Endodermal cell (in vitro differentiated cells): ENCODE measurements around the gene TRMT44. TPM values are rescaled to one million over a fixed set of nuclear protein-coding genes. Genes with fewer than 3 reads are reported as not detected.

Experiments used
- DNase-seq: peaks from one replicate; pipeline ENCODE4 v3.0.0-alpha.2; 2017
- H3K27ac ChIP-seq: 2 replicates; pipeline ENCODE4 v1.5.1; 2013; ENCODE audit warnings: mild to moderate bottlenecking, low read depth, low read length, moderate library complexity
- H3K27me3 ChIP-seq: 2 replicates; pipeline ENCODE4 v1.6.1; 2013; ENCODE audit warnings: mild to moderate bottlenecking, low read length, moderate library complexity; ENCODE audit not compliant: insufficient read depth, control insufficient read depth, poor library complexity, severe bottlenecking
- H3K36me3 ChIP-seq: 2 replicates; pipeline ENCODE4 v1.7.0; 2013; ENCODE audit warnings: mild to moderate bottlenecking, low read length, moderate library complexity; ENCODE audit not compliant: control insufficient read depth, insufficient read depth
- H3K4me1 ChIP-seq: one replicate; pipeline ENCODE4 v1.7.0; 2013; ENCODE audit warnings: low read length; ENCODE audit not compliant: control insufficient read depth, insufficient read depth
- H3K4me3 ChIP-seq: 2 replicates; pipeline ENCODE4 v1.5.1; 2013; ENCODE audit warnings: mild to moderate bottlenecking, low read length, moderate library complexity
- H3K9ac ChIP-seq: 2 replicates; pipeline ENCODE4 v1.6.1; 2013; ENCODE audit warnings: mild to moderate bottlenecking, low read length, moderate library complexity; ENCODE audit not compliant: poor library complexity, severe bottlenecking; ENCODE audit errors: extremely low read depth
- H3K9me3 ChIP-seq: 2 replicates; pipeline ENCODE4 v1.6.1; 2013; ENCODE audit warnings: mild to moderate bottlenecking, low read length, moderate library complexity; ENCODE audit not compliant: control insufficient read depth
- H3K27ac Mint-ChIP-seq: 2 replicates; pipeline ENCODE4 v1.8.0; 2020; ENCODE audit warnings: mixed read lengths
- H3K27me3 Mint-ChIP-seq: 2 replicates; pipeline ENCODE4 v1.8.0; 2021; ENCODE audit warnings: mild to moderate bottlenecking, mixed read lengths; ENCODE audit not compliant: insufficient read depth
- H3K36me3 Mint-ChIP-seq: 2 replicates; pipeline ENCODE4 v1.8.0; 2020; ENCODE audit warnings: low read depth, mixed read lengths
- H3K4me1 Mint-ChIP-seq: 2 replicates; pipeline ENCODE4 v1.8.0; 2020; ENCODE audit warnings: mixed read lengths
- H3K4me3 Mint-ChIP-seq: 2 replicates; pipeline ENCODE4 v1.8.0; 2020; ENCODE audit warnings: mild to moderate bottlenecking, moderate library complexity, mixed read lengths
- H3K9me3 Mint-ChIP-seq: 2 replicates; pipeline ENCODE4 v1.8.0; 2020; ENCODE audit warnings: mild to moderate bottlenecking, mixed read lengths
- WGBS, 2 experiments: methylation state at CpG; one replicate each; pipeline versions ENCODE4 v1.1.5 to v1.1.7; 2013; ENCODE audit warnings: missing lambda C conversion rate in 2 of 2, mixed read lengths in 1 of 2; ENCODE audit not compliant: insufficient coverage in 1 of 2, insufficient read length in 1 of 2; 5-methylcytosine and 5-hydroxymethylcytosine counted together
- total RNA-seq, 2 donors: library from RNA; stranded (reverse); fragmentation: NEBNext Ultra II Directional in 1 of 2; extraction: Animal tissue kit (Norgen Biotek cat#: 25700) in 1 of 2; gene quantifications; 2 replicates in 1 of 2; 3 replicates in 1 of 2; pipeline ENCODE4 v1.2.1, GENCODE V29; 2021
- TF ChIP-seq, protein P1 (sequence below): fragments of 200-600 bp; sonication (generic); conservative IDR thresholded peaks from 2 replicates; pipeline ENCODE4 v1.5.0; 2021; ENCODE audit warnings: antibody characterized with exemption, mild to moderate bottlenecking

The TRMT44 gene
- total RNA-seq, 2 donors from 2014 or later, result 45.9 to 114 TPM

DNA sequence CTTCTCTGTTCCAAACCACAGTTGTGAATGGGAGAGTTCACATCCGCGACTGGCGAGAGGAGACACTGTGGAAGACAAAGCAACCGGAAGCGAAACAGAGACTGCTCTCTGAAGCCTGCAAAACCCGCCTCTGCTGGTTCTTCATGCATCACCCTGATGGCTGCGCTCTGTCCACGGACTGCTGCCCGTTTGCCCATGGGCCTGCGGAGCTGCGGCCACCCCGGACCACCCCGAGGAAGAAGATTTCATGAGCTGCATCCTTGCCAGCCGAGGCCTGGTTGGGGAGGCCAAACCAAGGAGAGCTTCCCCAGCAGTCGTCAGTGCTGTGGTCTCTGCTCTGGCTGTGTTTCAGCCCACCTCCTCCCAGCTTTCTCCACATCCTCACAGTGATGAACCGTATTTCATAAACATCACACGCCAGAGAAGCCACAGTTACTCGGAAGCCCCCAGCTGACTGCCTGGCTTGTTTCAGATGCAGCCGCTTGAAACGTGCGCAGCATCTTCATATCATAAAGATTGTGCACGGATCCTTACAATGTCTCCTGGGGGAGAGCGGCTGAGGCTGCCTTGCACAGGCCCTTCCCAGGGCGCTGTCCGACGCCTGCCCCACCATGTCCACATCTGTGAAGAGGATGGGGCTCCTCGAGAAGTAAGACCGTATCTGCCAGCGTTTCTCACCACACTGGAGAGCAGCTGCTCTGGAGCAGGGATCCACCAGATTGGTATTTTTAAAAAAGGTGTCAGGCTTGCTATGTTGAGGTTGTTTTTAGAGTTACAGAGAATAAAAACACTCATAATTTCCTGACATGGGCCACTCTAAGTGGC lies 35.4 kb downstream of the TRMT44 start:
- Mint-ChIP-seq H3K4me3 (no peak overlapping the region), H3K27me3 (no peaks in the 10 kb centered on the region), H3K9me3 (no peaks in the 10 kb centered on the region), H3K27ac (no peak overlapping the region), H3K36me3 (peaks cover 27% of the 10 kb centered on the region), H3K4me1 (peaks cover 12% of the 10 kb centered on the region)
- no peak overlapping the region for H3K27ac ChIP-seq
- TF ChIP-seq, protein P1, sequence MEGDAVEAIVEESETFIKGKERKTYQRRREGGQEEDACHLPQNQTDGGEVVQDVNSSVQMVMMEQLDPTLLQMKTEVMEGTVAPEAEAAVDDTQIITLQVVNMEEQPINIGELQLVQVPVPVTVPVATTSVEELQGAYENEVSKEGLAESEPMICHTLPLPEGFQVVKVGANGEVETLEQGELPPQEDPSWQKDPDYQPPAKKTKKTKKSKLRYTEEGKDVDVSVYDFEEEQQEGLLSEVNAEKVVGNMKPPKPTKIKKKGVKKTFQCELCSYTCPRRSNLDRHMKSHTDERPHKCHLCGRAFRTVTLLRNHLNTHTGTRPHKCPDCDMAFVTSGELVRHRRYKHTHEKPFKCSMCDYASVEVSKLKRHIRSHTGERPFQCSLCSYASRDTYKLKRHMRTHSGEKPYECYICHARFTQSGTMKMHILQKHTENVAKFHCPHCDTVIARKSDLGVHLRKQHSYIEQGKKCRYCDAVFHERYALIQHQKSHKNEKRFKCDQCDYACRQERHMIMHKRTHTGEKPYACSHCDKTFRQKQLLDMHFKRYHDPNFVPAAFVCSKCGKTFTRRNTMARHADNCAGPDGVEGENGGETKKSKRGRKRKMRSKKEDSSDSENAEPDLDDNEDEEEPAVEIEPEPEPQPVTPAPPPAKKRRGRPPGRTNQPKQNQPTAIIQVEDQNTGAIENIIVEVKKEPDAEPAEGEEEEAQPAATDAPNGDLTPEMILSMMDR, result no peak
- no peak overlapping the region for H3K9ac ChIP-seq
- 95 to 97% methylated on average over 21 to 29 of the region's 29 CpGs for WGBS, 2 experiments
- H3K4me1 ChIP-seq, result no peaks in the 10 kb centered on the region
- no peak for DNase-seq
- H3K9me3 ChIP-seq, result no peaks in the 10 kb centered on the region
- H3K36me3 ChIP-seq, result peaks cover 41% of the 10 kb centered on the region
- no peaks in the 10 kb centered on the region for H3K27me3 ChIP-seq
- no peak overlapping the region for H3K4me3 ChIP-seq

DNA sequence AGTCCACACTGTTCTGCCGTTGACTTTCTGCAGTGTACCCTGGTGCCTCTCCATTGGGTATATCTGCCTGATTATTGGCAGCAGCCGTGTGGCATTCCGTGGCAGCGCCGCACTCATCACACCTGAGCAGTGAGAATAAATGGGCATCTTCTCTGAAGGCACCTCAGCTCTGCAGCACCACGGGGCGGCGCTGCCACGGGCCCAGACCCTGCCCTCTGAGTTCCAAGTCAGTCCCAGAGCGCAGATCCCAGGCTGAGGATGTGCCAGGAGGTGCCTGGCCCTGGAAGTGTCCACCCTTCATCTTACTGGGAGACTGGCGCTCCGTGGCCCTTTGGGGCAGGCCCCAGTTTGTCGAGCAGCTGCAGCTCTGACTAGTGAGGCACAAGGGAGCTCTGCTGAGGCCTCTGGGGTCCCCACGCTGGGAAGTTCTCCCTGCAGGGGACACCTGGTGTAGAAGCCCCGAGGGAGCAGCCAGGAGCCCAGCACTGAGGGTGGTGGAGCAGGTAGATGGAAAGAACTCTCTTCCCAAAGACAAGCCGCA lies 36.6 kb downstream of the TRMT44 start:
- TF ChIP-seq, protein P1, result no peak
- peaks cover 29% of the 10 kb centered on the region for H3K36me3 ChIP-seq
- no peaks in the 10 kb centered on the region for H3K9me3 ChIP-seq
- Mint-ChIP-seq H3K9me3 (no peaks in the 10 kb centered on the region), H3K27me3 (no peaks in the 10 kb centered on the region), H3K27ac (no peak overlapping the region), H3K36me3 (peaks cover 23% of the 10 kb centered on the region), H3K4me1 (peaks cover 24% of the 10 kb centered on the region), H3K4me3 (no peak overlapping the region)
- DNase-seq, result no peak
- no peaks in the 10 kb centered on the region for H3K27me3 ChIP-seq
- H3K4me3 ChIP-seq, result no peak overlapping the region
- 94 to 98% methylated on average over 14 to 16 of the region's 16 CpGs for WGBS, 2 experiments
- H3K4me1 ChIP-seq, result peaks cover 8% of the 10 kb centered on the region
- H3K27ac ChIP-seq, result no peak overlapping the region
- no peak overlapping the region for H3K9ac ChIP-seq

DNA sequence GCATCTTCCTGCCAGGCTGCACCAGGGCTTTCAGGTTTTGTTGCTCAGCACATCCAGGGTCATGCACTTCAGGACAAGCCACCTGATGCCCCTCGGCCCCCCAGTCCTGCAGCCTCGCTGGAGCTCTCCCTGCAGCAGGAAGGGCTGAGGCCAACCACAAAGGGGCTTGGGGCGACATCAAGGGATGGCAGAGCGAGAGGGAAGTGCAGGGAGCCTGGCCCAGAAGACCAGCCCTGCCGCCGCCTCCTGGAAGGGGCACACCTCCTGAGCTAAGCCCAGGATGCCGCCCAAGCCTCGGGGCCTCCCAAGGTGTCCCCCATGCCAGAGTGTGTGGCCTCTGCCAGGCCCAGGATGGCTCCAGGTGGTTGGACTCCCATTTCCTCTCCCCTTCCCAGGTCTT lies 37.1 kb downstream of the TRMT44 start:
- Mint-ChIP-seq H3K4me1 (peaks cover 28% of the 10 kb centered on the region), H3K27ac (no peak overlapping the region), H3K4me3 (no peak overlapping the region), H3K27me3 (no peaks in the 10 kb centered on the region), H3K9me3 (no peaks in the 10 kb centered on the region), H3K36me3 (peaks cover 23% of the 10 kb centered on the region)
- Histone ChIP-seq H3K9me3 (no peaks in the 10 kb centered on the region), H3K9ac (no peak overlapping the region), H3K27ac (no peak overlapping the region), H3K36me3 (peaks cover 28% of the 10 kb centered on the region), H3K4me3 (no peak overlapping the region), H3K27me3 (no peaks in the 10 kb centered on the region), H3K4me1 (peaks cover 9% of the 10 kb centered on the region)
- 93 to 96% methylated on average over 8 of the region's 8 CpGs for whole genome bisulfite sequencing, 2 experiments
- TF ChIP-seq, protein P1, result no peak
- no peak for DNase-seq
